Measurements from ENCODE around the gene MCHR1. TPM values are rescaled to one million over a fixed set of nuclear protein-coding genes. Genes with fewer than 3 reads are reported as not detected.

MCHR1 gene
- total and polyA plus RNA-seq, 8 donors: 0.23 to 0.26 TPM; not detected in 6

- FAIRE-seq: no peak
- WGBS, 2 donors: 71 to 74% methylated on average over 6 of the region's 6 CpGs
- no peak for TF ChIP-seq CTCF (IDR thresholded peaks at IDR 0.05)
- ATAC-seq: no peak
- Histone ChIP-seq H3K4me1 (peaks cover 0 to 4% (median 0%) of the 10 kb centered on the region in 3 donors), H3K36me3 (no peaks in the 10 kb centered on the region), H3K9me3 (no peaks in the 10 kb centered on the region), H3K27me3 (no peaks in the 10 kb centered on the region), H3K27ac (no peak overlapping the region), H3K4me3 (no peak overlapping the region)
- intact Hi-C loops (cut with DNase I): no loop called here
- no peak for DNase-seq
These were observed 20.1 kb upstream of the MCHR1 start for GRCh38 chr22:40659166-40659565.

- WGBS, 2 donors: 89 to 92% methylated on average over 3 of the region's 3 CpGs
- no peak for ATAC-seq
- Histone ChIP-seq H3K4me3 (no peak overlapping the region), H3K36me3 (no peaks in the 10 kb centered on the region), H3K27me3 (no peaks in the 10 kb centered on the region), H3K4me1 (no peaks in the 10 kb centered on the region), H3K27ac (no peak overlapping the region), H3K9me3 (no peaks in the 10 kb centered on the region)
- no peak for TF ChIP-seq CTCF (IDR thresholded peaks at IDR 0.05)
- intact Hi-C loops (cut with DNase I): no loop called here
- FAIRE-seq: no peak
- DNase-seq: no peak
These were observed 18.6 kb upstream of the MCHR1 start for GRCh38 chr22:40660730-40661129.

- no peak overlapping the region for H3K4me3 ChIP-seq
- intact Hi-C loops (cut with DNase I): no loop called here
- H3K27ac ChIP-seq: no peak overlapping the region
- 89 to 93% methylated on average over 7 of the region's 7 CpGs for WGBS, 2 donors
- H3K27me3 ChIP-seq: no peaks in the 10 kb centered on the region
- H3K4me1 ChIP-seq: no peaks in the 10 kb centered on the region
- no peak for ATAC-seq
- no peak for DNase-seq
- no peaks in the 10 kb centered on the region for H3K9me3 ChIP-seq
- TF ChIP-seq CTCF (IDR thresholded peaks at IDR 0.05): no peak
- H3K36me3 ChIP-seq: no peaks in the 10 kb centered on the region
- FAIRE-seq: no peak
These were observed 17.6 kb upstream of the MCHR1 start for GRCh38 chr22:40661671-40662070.

- ATAC-seq: peak in 1 of 4 donors; percentile 51
- no peak for DNase-seq
- H3K36me3 ChIP-seq: no peaks in the 10 kb centered on the region
- H3K9me3 ChIP-seq: no peaks in the 10 kb centered on the region
- H3K4me3 ChIP-seq: no peak overlapping the region
- H3K4me1 ChIP-seq: no peaks in the 10 kb centered on the region
- no peak for TF ChIP-seq CTCF (IDR thresholded peaks at IDR 0.05)
- no peak overlapping the region for H3K27ac ChIP-seq
- intact Hi-C loops (cut with DNase I): no loop called here
- 73 to 79% methylated on average over 4 of the region's 4 CpGs for WGBS, 2 donors
- no peak for FAIRE-seq
- H3K27me3 ChIP-seq: no peaks in the 10 kb centered on the region
These were observed 14.0 kb upstream of the MCHR1 start for GRCh38 chr22:40665312-40665711.

- no peaks in the 10 kb centered on the region for H3K27me3 ChIP-seq
- WGBS, 2 donors: 65 to 70% methylated on average over 7 of the region's 7 CpGs
- no peaks in the 10 kb centered on the region for H3K9me3 ChIP-seq
- no peaks in the 10 kb centered on the region for H3K4me1 ChIP-seq
- H3K36me3 ChIP-seq: no peaks in the 10 kb centered on the region
- ATAC-seq: no peak
- no peak for DNase-seq
- no peak for FAIRE-seq
- H3K4me3 ChIP-seq: no peak overlapping the region
- no peak for TF ChIP-seq CTCF (IDR thresholded peaks at IDR 0.05)
- H3K27ac ChIP-seq: peak overlapping the region in 1 of 4 donors; percentile 31
- intact Hi-C loops (cut with DNase I): no loop called here
These were observed 13.0 kb upstream of the MCHR1 start for GRCh38 chr22:40666151-40666848.
